COLO829 (cell line): ENCODE measurements around the gene GLIS1.

Experiments used
- DNase-seq: peaks from one replicate; pipeline ENCODE4 v3.0.0; 2012; ENCODE audit warnings: low spot score

The GLIS1 gene

GRCh38 chr1:53717025-53717804 lies 21.7 kb downstream of the GLIS1 start:
- DNase-seq, result no peak

- no peak for DNase-seq
Observed at GRCh38 chr1:53716150-53716549, 22.8 kb downstream of the GLIS1 start.

- no peak for DNase-seq
Observed at GRCh38 chr1:53715478-53715877, 23.5 kb downstream of the GLIS1 start.

- no peak for DNase-seq
Observed at GRCh38 chr1:53712276-53712675, 26.7 kb downstream of the GLIS1 start.

- DNase-seq, result no peak
Observed at GRCh38 chr1:53710584-53710983, 28.4 kb downstream of the GLIS1 start.

- DNase-seq, result no peak
Observed at GRCh38 chr1:53708687-53709086, 30.3 kb downstream of the GLIS1 start.

GRCh38 chr1:53706356-53706755 lies 32.6 kb downstream of the GLIS1 start:
- DNase-seq, result no peak

- DNase-seq, result no peak
Observed at GRCh38 chr1:53705446-53706096, 33.4 kb downstream of the GLIS1 start.

- no peak for DNase-seq
Observed at GRCh38 chr1:53704804-53705445, 34.0 kb downstream of the GLIS1 start.

- no peak for DNase-seq
Observed at GRCh38 chr1:53704304-53704703, 34.7 kb downstream of the GLIS1 start.

GRCh38 chr1:53703174-53703573 lies 35.8 kb downstream of the GLIS1 start:
- DNase-seq, result no peak

GRCh38 chr1:53702341-53702740 lies 36.6 kb downstream of the GLIS1 start:
- DNase-seq, result no peak

GRCh38 chr1:53700776-53701175 lies 38.2 kb downstream of the GLIS1 start:
- DNase-seq, result no peak

GRCh38 chr1:53699981-53700380 lies 39.0 kb downstream of the GLIS1 start:
- no peak for DNase-seq

GRCh38 chr1:53698384-53698980 lies 40.5 kb downstream of the GLIS1 start:
- no peak for DNase-seq

- DNase-seq, result no peak
Observed at GRCh38 chr1:53697721-53698383, 41.1 kb downstream of the GLIS1 start.

GRCh38 chr1:53696990-53697389 lies 42.0 kb downstream of the GLIS1 start:
- no peak for DNase-seq

- no peak for DNase-seq
Observed at GRCh38 chr1:53696571-53696970, 42.4 kb downstream of the GLIS1 start.

GRCh38 chr1:53696051-53696450 lies 42.9 kb downstream of the GLIS1 start:
- no peak for DNase-seq

- no peak for DNase-seq
Observed at GRCh38 chr1:53695116-53695515, 43.8 kb downstream of the GLIS1 start.

GRCh38 chr1:53694718-53695091 lies 44.3 kb downstream of the GLIS1 start:
- DNase-seq, result no peak
